Measurements from ENCODE around the gene EXO1. TPM values are rescaled to one million over a fixed set of nuclear protein-coding genes. Genes with fewer than 3 reads are reported as not detected.

The EXO1 gene
- total and polyA plus RNA-seq, 11 donors = 0.07 to 4.1 (median 0.55) TPM; not detected in 5

DNA sequence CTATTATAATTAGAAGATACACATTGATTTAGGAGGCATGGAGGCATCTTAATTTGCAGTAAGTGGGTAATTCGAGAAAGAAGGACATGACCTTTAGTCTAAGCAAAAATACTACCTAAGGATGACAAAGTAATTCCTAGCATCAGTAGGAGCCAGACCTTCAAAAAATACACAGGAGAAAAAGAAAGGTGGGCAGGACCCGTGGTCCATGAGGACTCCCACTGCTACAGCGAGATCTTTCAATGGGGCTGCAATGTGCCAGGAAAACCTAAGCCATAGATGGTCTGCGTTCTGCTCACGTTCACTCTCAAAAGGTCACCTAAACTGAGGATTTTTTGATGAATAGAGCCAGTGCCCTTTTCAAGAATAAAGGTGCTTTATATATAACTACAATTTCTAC lies 10.6 kb upstream of the EXO1 start:
- 81 to 84% (median 82%) methylated on average over 5 of the region's 5 CpGs for WGBS, 4 donors
- DNase-seq (no peak), ATAC-seq (no peak)
- H3K27ac ChIP-seq = no peak overlapping the region
- H3K9me3 ChIP-seq = no peaks in the 10 kb centered on the region
- H3K4me1 ChIP-seq = peaks cover 0 to 6% (median 0%) of the 10 kb centered on the region in 12 donors
- intact Hi-C loops (cut with DNase I) = loop anchor here in 6 of 10 donors (5.0 to 10.0 kb wide), 3 partner anchors 223 to 303 kb away; partner anchors contain the start of gene KMO (in 3 of the 6)
- no peak overlapping the region for H3K4me3 ChIP-seq
- TF ChIP-seq, protein P1, sequence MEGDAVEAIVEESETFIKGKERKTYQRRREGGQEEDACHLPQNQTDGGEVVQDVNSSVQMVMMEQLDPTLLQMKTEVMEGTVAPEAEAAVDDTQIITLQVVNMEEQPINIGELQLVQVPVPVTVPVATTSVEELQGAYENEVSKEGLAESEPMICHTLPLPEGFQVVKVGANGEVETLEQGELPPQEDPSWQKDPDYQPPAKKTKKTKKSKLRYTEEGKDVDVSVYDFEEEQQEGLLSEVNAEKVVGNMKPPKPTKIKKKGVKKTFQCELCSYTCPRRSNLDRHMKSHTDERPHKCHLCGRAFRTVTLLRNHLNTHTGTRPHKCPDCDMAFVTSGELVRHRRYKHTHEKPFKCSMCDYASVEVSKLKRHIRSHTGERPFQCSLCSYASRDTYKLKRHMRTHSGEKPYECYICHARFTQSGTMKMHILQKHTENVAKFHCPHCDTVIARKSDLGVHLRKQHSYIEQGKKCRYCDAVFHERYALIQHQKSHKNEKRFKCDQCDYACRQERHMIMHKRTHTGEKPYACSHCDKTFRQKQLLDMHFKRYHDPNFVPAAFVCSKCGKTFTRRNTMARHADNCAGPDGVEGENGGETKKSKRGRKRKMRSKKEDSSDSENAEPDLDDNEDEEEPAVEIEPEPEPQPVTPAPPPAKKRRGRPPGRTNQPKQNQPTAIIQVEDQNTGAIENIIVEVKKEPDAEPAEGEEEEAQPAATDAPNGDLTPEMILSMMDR (IDR thresholded peaks at IDR 0.05) = no peak
- TF ChIP-seq POLR2A (IDR thresholded peaks at IDR 0.05) = no peak
- peaks cover 0 to 8% (median 0%) of the 10 kb centered on the region in 9 donors for H3K27me3 ChIP-seq
- H3K36me3 ChIP-seq = no peaks in the 10 kb centered on the region

DNA sequence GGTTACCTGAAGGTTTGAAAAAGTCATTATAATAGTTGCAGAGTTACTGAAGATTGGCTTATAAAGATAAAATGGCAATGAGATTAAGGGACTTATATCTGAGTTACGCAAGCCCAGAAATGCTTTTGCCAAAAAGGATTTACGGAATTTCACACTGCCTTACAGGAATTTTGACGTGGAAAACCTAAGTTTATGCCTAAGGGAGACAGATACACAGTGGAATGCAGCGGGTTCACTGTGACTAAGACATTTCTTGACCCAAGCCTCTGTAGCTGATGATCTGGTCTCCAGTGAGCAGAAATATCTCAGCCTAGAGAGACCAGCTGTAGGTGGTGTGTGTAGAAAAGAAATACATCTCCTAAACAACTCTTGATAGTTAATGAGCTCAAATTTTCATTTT lies 10.1 kb upstream of the EXO1 start:
- ATAC-seq (no peak), DNase-seq (no peak)
- TF ChIP-seq, protein P1 (IDR thresholded peaks at IDR 0.05) = no peak
- TF ChIP-seq POLR2A (IDR thresholded peaks at IDR 0.05) = no peak
- 66 to 78% (median 75%) methylated on average over 4 of the region's 4 CpGs for WGBS, 4 donors
- Histone ChIP-seq H3K27ac (no peak overlapping the region), H3K4me3 (no peak overlapping the region), H3K27me3 (peaks cover 0 to 6% (median 0%) of the 10 kb centered on the region in 9 donors), H3K36me3 (no peaks in the 10 kb centered on the region), H3K4me1 (peaks cover 0 to 9% (median 0%) of the 10 kb centered on the region in 12 donors), H3K9me3 (no peaks in the 10 kb centered on the region)
- intact Hi-C loops (cut with DNase I) = loop anchor here in 6 of 10 donors (5.0 to 10.0 kb wide), 3 partner anchors 223 to 303 kb away; partner anchors contain the start of gene KMO (in 3 of the 6)

DNA sequence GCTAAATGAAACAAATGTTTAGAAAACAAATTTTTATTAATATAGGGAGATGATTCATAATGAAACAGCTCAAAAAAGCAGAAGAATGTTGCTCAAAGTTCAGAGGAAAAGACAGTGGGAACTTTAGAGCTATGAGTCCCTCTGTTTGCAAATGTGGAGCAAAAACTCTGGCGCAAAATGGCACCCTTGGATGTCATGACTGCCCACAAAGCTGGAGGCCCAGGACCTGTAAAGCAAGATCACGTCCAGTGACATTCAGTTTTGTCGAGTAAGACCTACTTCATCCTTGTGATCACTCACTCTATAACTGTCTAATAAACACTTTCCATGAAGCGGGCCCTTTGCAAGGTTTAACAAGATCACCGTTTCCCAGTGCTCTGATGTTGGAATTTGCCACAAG lies 9.1 kb upstream of the EXO1 start:
- peaks cover 0 to 11% (median 0%) of the 10 kb centered on the region in 12 donors for H3K4me1 ChIP-seq
- no peak overlapping the region for H3K27ac ChIP-seq
- WGBS, 4 donors = 89 to 97% (median 92%) methylated on average over 5 of the region's 5 CpGs
- H3K36me3 ChIP-seq = no peaks in the 10 kb centered on the region
- H3K4me3 ChIP-seq = no peak overlapping the region
- TF ChIP-seq POLR2A (IDR thresholded peaks at IDR 0.05) = no peak
- TF ChIP-seq, protein P1 (IDR thresholded peaks at IDR 0.05) = no peak
- no peaks in the 10 kb centered on the region for H3K27me3 ChIP-seq
- ATAC-seq = no peak
- no peaks in the 10 kb centered on the region for H3K9me3 ChIP-seq
- intact Hi-C loops (cut with DNase I) = loop anchor here in 6 of 10 donors (5.0 to 10.0 kb wide), 3 partner anchors 224 to 304 kb away; partner anchors contain the start of gene KMO (in 3 of the 6)
- DNase-seq = no peak

DNA sequence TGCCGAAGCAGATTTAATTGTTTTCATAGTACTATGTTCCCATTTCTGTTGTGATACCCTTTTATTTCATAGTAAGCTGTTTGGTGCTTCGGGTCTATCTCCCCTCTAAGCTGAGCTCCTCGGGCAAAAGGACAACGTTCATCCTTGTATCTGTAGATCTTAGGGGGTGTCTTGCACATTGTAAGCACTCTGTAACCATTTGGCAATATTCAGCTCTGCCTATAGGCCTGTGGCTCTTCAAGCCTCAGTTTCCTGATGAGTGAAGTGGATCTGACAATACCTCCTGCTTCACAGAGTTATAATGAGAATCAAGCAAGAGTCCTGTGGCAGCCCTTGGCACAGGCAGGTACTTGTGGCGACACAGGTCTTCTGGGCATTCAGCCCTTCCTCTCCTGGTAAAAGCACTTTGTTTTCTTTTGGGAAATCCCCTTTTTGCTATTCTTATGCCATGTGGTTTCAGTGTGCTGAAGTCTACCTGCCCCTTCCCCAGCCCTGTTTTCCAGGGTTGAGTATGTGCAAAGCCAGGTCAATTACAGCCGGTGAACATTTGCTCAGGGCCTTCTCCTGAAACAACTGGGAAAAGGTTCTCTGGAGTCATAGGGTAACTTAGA lies 8.5 kb upstream of the EXO1 start:
- Histone ChIP-seq H3K9me3 (no peaks in the 10 kb centered on the region), H3K27me3 (no peaks in the 10 kb centered on the region), H3K4me3 (no peak overlapping the region), H3K4me1 (peaks cover 0 to 11% (median 0%) of the 10 kb centered on the region in 12 donors), H3K36me3 (no peaks in the 10 kb centered on the region), H3K27ac (no peak overlapping the region)
- TF ChIP-seq POLR2A (IDR thresholded peaks at IDR 0.05) = no peak
- intact Hi-C loops (cut with DNase I) = loop anchor here in 6 of 10 donors (5.0 to 10.0 kb wide), 3 partner anchors 225 to 305 kb away; partner anchors contain the start of gene KMO (in 3 of the 6)
- ATAC-seq (no peak), DNase-seq (no peak)
- WGBS, 4 donors = 78 to 94% (median 88%) methylated on average over 6 of the region's 6 CpGs
